H1 (cell line): ENCODE measurements around the gene SFMBT2. TPM values are rescaled to one million over a fixed set of nuclear protein-coding genes. Genes with fewer than 3 reads are reported as not detected.

ENCODE experiments used
- JUND ChIP-seq: IDR thresholded peaks from 2 replicates; pipeline ENCODE4 v1.6.1; 2011; ENCODE audit warnings: mild to moderate bottlenecking, improper control_type of control experiment, low read length
- polyA plus RNA-seq, 7 experiments: library from polyadenylated mRNA; depleted of rRNA in 3 of 7; stranded (reverse) in 5 of 7; unstranded in 2 of 7; fragments of >200 nt in 5 of 7; fragments of 200-250 nt in 2 of 7; gene quantifications; 1 replicate in 5 of 7; 2 replicates in 1 of 7; 4 replicates in 1 of 7; pipeline versions ENCODE4 v1.2.1 to v1.2.3, GENCODE V29; 2011 to 2013; ENCODE audit warnings: missing spikeins in 2 of 7, mixed read lengths in 2 of 7
- total RNA-seq: library from RNA; stranded (reverse); fragmentation: NEBNext Ultra II Directional; extraction: Animal tissue kit (Norgen Biotek cat#: 25700); gene quantifications from 2 replicates; pipeline ENCODE4 v1.2.1, GENCODE V29; 2021

Gene SFMBT2
- total and polyA plus RNA-seq, 2 of the 8 experiments (the other 6 are each of a cell fraction or from before 2014, with no cell fraction given) = 2.9 to 11.0 TPM

DNA sequence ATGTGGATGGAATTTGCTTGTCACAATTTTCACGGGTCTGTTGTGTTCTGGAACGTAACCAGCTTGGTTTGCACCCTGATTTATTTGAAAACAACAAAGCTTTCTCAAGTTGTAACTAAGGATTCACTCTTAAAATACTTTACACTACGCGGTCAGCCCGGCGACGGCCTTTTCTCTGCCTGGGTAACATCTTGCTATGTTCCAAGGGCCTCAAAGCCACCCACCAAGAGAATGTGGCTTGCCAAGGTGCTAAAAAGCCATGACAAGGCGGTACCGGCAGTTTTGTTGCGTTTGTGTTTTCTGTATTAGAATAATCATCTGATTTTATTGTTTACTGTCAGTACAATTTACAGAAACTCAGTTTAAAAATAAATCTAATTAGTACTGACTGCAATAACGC lies 220.9 kb downstream of the SFMBT2 start (continued):
- TF ChIP-seq JUND = no peak
